Measurements from ENCODE around the gene PDCD4. TPM values are rescaled to one million over a fixed set of nuclear protein-coding genes. Genes with fewer than 3 reads are reported as not detected.

The PDCD4 gene
- total and polyA plus RNA-seq, 2 of the 13 experiments (the other 11 are each of a cell fraction or from before 2014, with no cell fraction given), result 22.8 to 56.2 TPM

DNA sequence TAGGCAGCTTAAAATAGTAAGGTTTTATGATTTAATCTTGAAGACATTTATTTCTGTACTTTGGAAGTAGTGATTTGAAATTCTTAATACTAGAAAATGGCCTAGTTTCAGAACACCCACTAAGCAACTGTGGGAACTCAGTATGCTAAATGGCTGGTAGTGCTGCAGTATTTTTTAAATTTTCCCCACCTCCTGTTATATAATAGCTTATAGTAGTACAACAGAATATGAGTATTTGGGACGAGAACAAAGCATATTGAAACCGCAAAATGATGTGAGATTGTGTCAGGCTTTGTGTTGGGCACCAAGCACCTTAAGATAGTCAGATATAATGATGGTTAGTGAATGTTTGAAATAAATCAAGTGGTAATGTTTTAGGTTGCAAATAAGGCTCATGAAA lies 55.7 kb downstream of the PDCD4 start:
- Histone ChIP-seq H3K27ac (ENCODE audit: extremely low read length, insufficient read depth, low read length) (no peak overlapping the region), H3K9ac (ENCODE audit: insufficient read depth, low read depth, low read length) (no peak overlapping the region), H3K4me2 (ENCODE audit: low read depth, low read length) (no peak overlapping the region), H3K79me2 (ENCODE audit: insufficient read depth, low read length) (peaks cover 97% of the 10 kb centered on the region), H3K27me3 (ENCODE audit: control insufficient read depth in 1 of 2, insufficient read depth in 2 of 2, low read length in 2 of 2) (no peaks in the 10 kb centered on the region), H3K9me3 (ENCODE audit: low read length) (no peaks in the 10 kb centered on the region), H3K4me1 (ENCODE audit: insufficient read depth, low read length) (peaks cover 26% of the 10 kb centered on the region), H3K4me3 (replicated peaks in 1 of 3; ENCODE audit: insufficient read depth in 1 of 3, low read depth in 2 of 3, low read length in 3 of 3) (no peak overlapping the region), H2AFZ (ENCODE audit: low read length) (no peak overlapping the region), H3K36me3 (replicated peaks in 1 of 2; ENCODE audit: control insufficient read depth in 1 of 2, insufficient read depth in 2 of 2, low read length in 2 of 2) (no peaks in the 10 kb centered on the region), H4K20me1 (ENCODE audit: insufficient read depth, low read length) (peaks cover 18% of the 10 kb centered on the region; the same call in 1 of the 2 replicates)
- in situ Hi-C loops (cut with HindIII; ENCODE audit: extremely low pct_ligation_motif_present, low pct_unique_long_range_greater_than_20kb), result no loop called here
- FAIRE-seq, result no peak
- ChIA-PET POLR2A (interaction anchor here (1.1 to 2.5 kb wide), 2 partner anchors 8 to 9 kb away, joined by 5 to 12 read pairs; partner anchors contain the start of genes BBIP1 and SHOC2), CTCF (ENCODE audit: low intra/inter-chr PET ratio, low total read pairs) (no interaction called here)
- WGBS (ENCODE audit: low lambda C conversion rate), result 98% methylated on average over 2 of the region's 2 CpGs
- no TSS peak for BruUV-seq (replicated peaks)
- no peak for ATAC-seq
- TF ChIP-seq MTA3 (CRISPR knock-in tag; IDR thresholded peaks at IDR 0.05) (no peak), ZBTB3 (CRISPR knock-in tag; IDR thresholded peaks at IDR 0.05; ENCODE audit: borderline replicate concordance, low read depth) (no peak), TBL1XR1 (IDR thresholded peaks at IDR 0.05; ENCODE audit: borderline replicate concordance, low read length, partially characterized antibody) (no peak), TAF15 (IDR thresholded peaks at IDR 0.05; ENCODE audit: low read depth, low read length, poor library complexity, severe bottlenecking) (no peak), ZZZ3 (CRISPR knock-in tag; IDR thresholded peaks at IDR 0.05; ENCODE audit: borderline replicate concordance) (no peak), GLI4 (CRISPR knock-in tag; IDR thresholded peaks at IDR 0.05; ENCODE audit: borderline replicate concordance) (no peak), FOXK2 (IDR thresholded peaks at IDR 0.05) (no peak), ZNF205 (CRISPR knock-in tag; IDR thresholded peaks at IDR 0.05) (no peak), CBX5 (CRISPR knock-in tag; IDR thresholded peaks at IDR 0.05; ENCODE audit: borderline replicate concordance) (no peak), ZFP36 (IDR thresholded peaks at IDR 0.05; ENCODE audit: borderline replicate concordance, low read depth, low read length, partially characterized antibody) (no peak), PCBP2 (optimal IDR thresholded peaks at IDR 0.05; ENCODE audit: low read depth, low read length, poor library complexity, severe bottlenecking) (no peak), SOX6 (IDR thresholded peaks at IDR 0.05) (no peak), SOX6 (CRISPR knock-in tag; IDR thresholded peaks at IDR 0.05) (no peak), ZNF570 (CRISPR knock-in tag; IDR thresholded peaks at IDR 0.05; ENCODE audit: borderline replicate concordance) (no peak), YY1 (IDR thresholded peaks at IDR 0.05; ENCODE audit: insufficient read depth, insufficient replicate concordance, low read depth, low read length) (no peak), ZNF136 (CRISPR knock-in tag; IDR thresholded peaks at IDR 0.05; ENCODE audit: low read depth) (no peak), SALL2 (CRISPR knock-in tag; IDR thresholded peaks at IDR 0.05) (no peak)
- TF ChIP-seq, protein P1, sequence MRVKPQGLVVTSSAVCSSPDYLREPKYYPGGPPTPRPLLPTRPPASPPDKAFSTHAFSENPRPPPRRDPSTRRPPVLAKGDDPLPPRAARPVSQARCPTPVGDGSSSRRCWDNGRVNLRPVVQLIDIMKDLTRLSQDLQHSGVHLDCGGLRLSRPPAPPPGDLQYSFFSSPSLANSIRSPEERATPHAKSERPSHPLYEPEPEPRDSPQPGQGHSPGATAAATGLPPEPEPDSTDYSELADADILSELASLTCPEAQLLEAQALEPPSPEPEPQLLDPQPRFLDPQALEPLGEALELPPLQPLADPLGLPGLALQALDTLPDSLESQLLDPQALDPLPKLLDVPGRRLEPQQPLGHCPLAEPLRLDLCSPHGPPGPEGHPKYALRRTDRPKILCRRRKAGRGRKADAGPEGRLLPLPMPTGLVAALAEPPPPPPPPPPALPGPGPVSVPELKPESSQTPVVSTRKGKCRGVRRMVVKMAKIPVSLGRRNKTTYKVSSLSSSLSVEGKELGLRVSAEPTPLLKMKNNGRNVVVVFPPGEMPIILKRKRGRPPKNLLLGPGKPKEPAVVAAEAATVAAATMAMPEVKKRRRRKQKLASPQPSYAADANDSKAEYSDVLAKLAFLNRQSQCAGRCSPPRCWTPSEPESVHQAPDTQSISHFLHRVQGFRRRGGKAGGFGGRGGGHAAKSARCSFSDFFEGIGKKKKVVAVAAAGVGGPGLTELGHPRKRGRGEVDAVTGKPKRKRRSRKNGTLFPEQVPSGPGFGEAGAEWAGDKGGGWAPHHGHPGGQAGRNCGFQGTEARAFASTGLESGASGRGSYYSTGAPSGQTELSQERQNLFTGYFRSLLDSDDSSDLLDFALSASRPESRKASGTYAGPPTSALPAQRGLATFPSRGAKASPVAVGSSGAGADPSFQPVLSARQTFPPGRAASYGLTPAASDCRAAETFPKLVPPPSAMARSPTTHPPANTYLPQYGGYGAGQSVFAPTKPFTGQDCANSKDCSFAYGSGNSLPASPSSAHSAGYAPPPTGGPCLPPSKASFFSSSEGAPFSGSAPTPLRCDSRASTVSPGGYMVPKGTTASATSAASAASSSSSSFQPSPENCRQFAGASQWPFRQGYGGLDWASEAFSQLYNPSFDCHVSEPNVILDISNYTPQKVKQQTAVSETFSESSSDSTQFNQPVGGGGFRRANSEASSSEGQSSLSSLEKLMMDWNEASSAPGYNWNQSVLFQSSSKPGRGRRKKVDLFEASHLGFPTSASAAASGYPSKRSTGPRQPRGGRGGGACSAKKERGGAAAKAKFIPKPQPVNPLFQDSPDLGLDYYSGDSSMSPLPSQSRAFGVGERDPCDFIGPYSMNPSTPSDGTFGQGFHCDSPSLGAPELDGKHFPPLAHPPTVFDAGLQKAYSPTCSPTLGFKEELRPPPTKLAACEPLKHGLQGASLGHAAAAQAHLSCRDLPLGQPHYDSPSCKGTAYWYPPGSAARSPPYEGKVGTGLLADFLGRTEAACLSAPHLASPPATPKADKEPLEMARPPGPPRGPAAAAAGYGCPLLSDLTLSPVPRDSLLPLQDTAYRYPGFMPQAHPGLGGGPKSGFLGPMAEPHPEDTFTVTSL (CRISPR knock-in tag; IDR thresholded peaks at IDR 0.05; ENCODE audit: borderline replicate concordance), result no peak
- TF ChIP-seq, protein P2, sequence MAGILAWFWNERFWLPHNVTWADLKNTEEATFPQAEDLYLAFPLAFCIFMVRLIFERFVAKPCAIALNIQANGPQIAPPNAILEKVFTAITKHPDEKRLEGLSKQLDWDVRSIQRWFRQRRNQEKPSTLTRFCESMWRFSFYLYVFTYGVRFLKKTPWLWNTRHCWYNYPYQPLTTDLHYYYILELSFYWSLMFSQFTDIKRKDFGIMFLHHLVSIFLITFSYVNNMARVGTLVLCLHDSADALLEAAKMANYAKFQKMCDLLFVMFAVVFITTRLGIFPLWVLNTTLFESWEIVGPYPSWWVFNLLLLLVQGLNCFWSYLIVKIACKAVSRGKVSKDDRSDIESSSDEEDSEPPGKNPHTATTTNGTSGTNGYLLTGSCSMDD (CRISPR knock-in tag; IDR thresholded peaks at IDR 0.05), result no peak
- DNase-seq (ENCODE audit: low spot score), result no peak
- intact Hi-C loops (cut with micrococcal nuclease; ENCODE audit: unreplicated experiment), result no loop called here
